Dendritic cell treated with granulocyte-macrophage colony-stimulating factor and Interleukin-4, amounts not matched to agents 40 ng/mL and 50 ng/mL, for 4 days (primary cell): ENCODE results near the gene LDLRAD4.

Experiments used
- H3K27ac Mint-ChIP-seq: one replicate; pipeline ENCODE4 v1.8.0; 2022; ENCODE audit warnings: mild to moderate bottlenecking, mixed read lengths
- H3K27me3 Mint-ChIP-seq: one replicate; pipeline ENCODE4 v1.8.0; 2022; ENCODE audit warnings: mild to moderate bottlenecking, mixed read lengths
- H3K36me3 Mint-ChIP-seq: one replicate; pipeline ENCODE4 v1.8.0; 2022; ENCODE audit warnings: low read depth, mixed read lengths
- H3K4me1 Mint-ChIP-seq: one replicate; pipeline ENCODE4 v1.8.0; 2022; ENCODE audit warnings: low read depth, mixed read lengths
- H3K4me3 Mint-ChIP-seq: one replicate; pipeline ENCODE4 v1.8.0; 2022; ENCODE audit warnings: mild to moderate bottlenecking, moderate library complexity, mixed read lengths
- H3K9me3 Mint-ChIP-seq: one replicate; pipeline ENCODE4 v1.8.0; 2022; ENCODE audit warnings: mixed read lengths
- intact Hi-C: fragments of 100-400 bp; cut with micrococcal nuclease; formaldehyde crosslinking; loops from one replicate; pipeline ENCODE4 v1.15.0; 2022

The LDLRAD4 gene

DNA sequence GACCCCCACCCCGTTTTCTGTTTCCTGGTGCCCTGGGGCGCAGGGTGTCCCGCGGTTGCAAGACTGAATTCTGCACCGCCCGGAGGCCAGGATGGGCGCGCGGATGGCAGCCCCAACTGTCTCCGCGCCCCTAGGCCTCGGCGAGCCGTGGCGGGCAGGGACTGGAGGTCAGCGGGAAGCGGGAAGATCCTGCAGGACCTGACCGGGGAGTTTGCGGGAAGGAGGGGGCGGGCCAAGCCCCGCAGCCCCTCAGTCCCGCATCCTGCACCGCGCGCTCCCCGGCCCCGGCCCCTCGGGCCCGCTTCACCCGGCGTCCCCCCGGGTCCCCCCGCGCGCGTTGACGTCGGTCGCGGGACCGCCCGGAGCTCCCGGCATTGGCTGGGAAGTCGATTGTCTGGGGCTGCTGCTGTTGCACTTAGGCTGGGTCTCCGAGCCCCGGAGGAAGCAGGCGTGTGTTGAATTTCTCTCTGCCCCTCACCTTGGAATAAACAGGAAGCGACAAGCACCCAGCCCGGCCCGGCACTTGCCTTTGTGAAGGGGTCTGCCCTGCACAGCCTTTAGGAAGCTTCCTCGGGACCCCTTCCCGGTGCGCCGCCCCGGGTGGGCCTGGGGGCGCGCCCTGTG, at the start of gene LDLRAD4:
Gene LDLRAD4, plus strand, starts transcription at position 393 of the 624 bp plus-strand sequence.
- Mint-ChIP-seq H3K27me3 (peaks cover 5% of the 10 kb centered on the region), H3K27ac (peak within 1 kb of the TSS; percentile 85), H3K4me3 (peak within 1 kb of the TSS; percentile 80), H3K9me3 (no peaks in the 10 kb centered on the region), H3K4me1 (peaks cover 70% of the 10 kb centered on the region), H3K36me3 (peaks cover 9% of the 10 kb centered on the region)
- intact Hi-C loops, result loop anchor here (5.0 kb wide), 3 partner anchors 329 to 509 kb away; partner anchors contain the start of genes FAM210A and RNMT

DNA sequence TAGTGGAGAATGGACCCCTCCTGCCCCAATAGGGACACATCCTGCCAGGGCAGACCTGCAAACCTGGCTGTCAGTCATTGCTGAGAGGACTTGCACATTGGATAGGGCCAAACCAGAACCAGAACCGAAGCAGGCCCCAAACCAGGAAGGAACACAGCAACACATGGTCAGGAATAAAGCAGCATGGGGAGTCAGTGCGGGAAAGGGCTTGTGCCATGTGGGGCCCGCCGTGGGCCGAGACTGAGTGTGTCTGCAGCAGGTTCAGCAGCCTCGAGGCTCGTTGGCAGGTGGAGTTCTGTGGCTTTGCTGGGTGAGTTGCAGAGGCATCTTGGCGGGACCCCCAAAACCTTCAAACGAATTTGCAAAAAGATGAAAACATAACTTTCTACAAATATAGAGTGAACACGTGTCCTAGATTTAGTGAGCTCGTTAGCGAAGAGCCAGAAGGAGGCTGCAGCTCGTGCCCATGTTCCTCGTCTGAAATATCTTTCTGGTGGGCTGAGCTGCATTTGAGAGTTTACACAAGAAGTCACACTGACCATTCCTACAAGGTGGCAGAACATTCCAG, 44.9 kb upstream of the LDLRAD4 start:
- intact Hi-C loops, result no loop called here
- Mint-ChIP-seq H3K27ac (no peak overlapping the region), H3K4me1 (no peaks in the 10 kb centered on the region), H3K36me3 (no peaks in the 10 kb centered on the region), H3K27me3 (peaks cover 2% of the 10 kb centered on the region), H3K4me3 (no peak overlapping the region), H3K9me3 (no peaks in the 10 kb centered on the region)

DNA sequence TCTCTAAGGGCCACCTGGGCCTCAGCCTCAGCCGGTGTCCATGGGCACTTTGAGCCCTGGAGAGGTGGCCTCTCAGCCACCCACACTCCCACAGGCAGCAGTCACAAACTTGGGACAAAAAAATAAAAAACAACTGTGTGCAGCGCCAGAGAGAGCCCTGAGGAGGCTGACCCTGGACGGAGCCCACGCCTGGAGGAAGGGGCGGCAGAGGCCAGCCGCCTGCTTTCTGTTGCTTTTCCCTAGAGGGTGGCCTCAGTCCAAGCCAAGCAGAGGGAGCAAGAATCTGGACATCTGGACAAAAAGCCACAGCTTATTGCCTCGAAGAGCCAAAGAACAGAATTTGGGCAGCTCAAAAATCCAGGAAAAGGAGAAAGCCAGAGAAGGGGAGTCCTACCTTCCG, 43.3 kb upstream of the LDLRAD4 start:
- Mint-ChIP-seq H3K4me3 (no peak overlapping the region), H3K27ac (no peak overlapping the region), H3K4me1 (no peaks in the 10 kb centered on the region), H3K27me3 (no peaks in the 10 kb centered on the region), H3K9me3 (no peaks in the 10 kb centered on the region), H3K36me3 (no peaks in the 10 kb centered on the region)
- intact Hi-C loops, result no loop called here

DNA sequence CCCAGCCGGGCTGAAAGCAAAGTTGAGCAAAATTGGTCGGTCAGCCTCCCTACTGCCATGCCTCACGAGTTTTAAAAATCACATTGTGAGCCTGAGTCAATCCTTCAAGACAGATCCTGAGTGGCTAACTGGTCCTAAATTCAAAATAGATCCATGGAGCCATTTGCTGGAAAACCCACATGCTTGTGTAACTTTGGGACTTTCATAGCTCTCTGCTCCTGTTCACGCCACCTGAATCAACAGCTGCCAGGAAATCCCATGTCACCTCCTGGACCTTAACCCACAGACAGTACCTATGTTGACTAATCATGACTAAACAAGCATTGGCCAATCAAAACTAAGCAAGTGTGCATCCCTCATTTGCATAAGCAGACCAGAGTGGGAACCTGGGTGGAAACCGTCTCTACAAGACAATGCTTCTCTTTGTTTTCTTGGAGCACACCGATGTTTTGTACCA, 42.8 kb upstream of the LDLRAD4 start:
- intact Hi-C loops, result no loop called here
- Mint-ChIP-seq H3K4me1 (no peaks in the 10 kb centered on the region), H3K27me3 (no peaks in the 10 kb centered on the region), H3K9me3 (no peaks in the 10 kb centered on the region), H3K36me3 (no peaks in the 10 kb centered on the region), H3K4me3 (no peak overlapping the region), H3K27ac (no peak overlapping the region)

DNA sequence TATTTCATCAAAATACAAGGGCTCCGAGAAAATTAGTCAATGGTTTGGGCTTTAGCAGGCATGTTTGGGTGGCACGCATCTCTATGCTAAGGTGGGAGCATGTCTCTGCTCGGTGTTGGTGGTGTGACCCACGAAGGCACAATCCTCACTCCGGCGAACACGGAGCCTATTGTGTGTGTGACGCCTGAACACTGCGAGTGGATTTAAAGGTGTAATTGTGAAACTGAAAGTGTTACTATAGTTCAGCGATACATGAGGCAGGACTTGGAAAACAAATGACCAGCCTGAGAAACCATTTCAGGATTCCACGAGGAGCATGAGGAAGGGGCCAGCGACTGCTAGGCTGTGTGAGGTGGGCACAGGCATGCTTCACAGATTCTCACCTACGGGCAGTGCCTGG, 41.7 kb upstream of the LDLRAD4 start:
- Mint-ChIP-seq H3K27me3 (peaks cover 2% of the 10 kb centered on the region), H3K36me3 (no peaks in the 10 kb centered on the region), H3K4me3 (no peak overlapping the region), H3K27ac (no peak overlapping the region), H3K4me1 (no peaks in the 10 kb centered on the region), H3K9me3 (no peaks in the 10 kb centered on the region)
- intact Hi-C loops, result no loop called here

DNA sequence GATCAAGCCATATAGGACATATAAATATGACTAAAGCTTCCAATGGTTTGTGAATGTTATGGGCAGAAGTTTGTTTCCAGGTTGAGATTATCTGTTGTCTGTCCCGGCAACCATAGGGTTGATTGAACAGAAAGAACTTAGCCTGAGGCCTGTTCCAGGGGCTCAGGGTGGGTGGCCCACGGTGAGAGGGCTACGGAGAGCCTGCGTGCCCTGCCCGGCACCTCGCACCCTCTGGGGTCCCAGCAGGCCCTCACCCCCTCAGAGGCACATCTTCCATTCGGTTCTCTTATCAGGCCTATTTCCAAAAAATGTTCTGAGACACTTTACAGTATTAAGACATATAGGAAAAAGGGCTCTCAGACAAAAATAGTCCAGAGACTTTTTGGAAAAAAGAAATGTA, 40.4 kb upstream of the LDLRAD4 start:
- no peak overlapping the region for H3K27ac Mint-ChIP-seq
- H3K27me3 Mint-ChIP-seq, result peaks cover 2% of the 10 kb centered on the region
- no peaks in the 10 kb centered on the region for H3K4me1 Mint-ChIP-seq
- H3K36me3 Mint-ChIP-seq, result no peaks in the 10 kb centered on the region
- H3K9me3 Mint-ChIP-seq, result no peaks in the 10 kb centered on the region
- intact Hi-C loops, result no loop called here
- H3K4me3 Mint-ChIP-seq, result no peak overlapping the region

DNA sequence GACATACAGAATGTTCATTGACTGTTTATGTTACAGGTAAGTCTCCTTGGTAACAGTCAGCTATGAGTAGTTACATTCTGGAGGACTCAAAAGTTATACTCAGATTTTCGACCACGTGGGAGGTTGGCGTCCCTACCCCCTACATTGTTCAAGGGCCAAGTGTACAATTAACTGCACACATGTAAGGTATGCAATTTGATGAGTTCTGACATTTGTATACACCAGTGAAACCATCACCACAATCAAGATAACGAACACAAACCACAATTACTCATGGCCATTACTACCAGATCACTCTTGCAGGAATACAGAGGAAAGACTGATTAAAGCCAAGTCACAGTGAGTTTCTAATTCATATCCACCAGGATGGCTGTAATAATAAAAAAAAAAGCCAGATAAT, 39.6 kb upstream of the LDLRAD4 start:
- H3K27ac Mint-ChIP-seq, result no peak overlapping the region
- intact Hi-C loops, result no loop called here
- H3K4me3 Mint-ChIP-seq, result no peak overlapping the region
- no peaks in the 10 kb centered on the region for H3K9me3 Mint-ChIP-seq
- no peaks in the 10 kb centered on the region for H3K4me1 Mint-ChIP-seq
- H3K36me3 Mint-ChIP-seq, result no peaks in the 10 kb centered on the region
- H3K27me3 Mint-ChIP-seq, result peaks cover 2% of the 10 kb centered on the region

DNA sequence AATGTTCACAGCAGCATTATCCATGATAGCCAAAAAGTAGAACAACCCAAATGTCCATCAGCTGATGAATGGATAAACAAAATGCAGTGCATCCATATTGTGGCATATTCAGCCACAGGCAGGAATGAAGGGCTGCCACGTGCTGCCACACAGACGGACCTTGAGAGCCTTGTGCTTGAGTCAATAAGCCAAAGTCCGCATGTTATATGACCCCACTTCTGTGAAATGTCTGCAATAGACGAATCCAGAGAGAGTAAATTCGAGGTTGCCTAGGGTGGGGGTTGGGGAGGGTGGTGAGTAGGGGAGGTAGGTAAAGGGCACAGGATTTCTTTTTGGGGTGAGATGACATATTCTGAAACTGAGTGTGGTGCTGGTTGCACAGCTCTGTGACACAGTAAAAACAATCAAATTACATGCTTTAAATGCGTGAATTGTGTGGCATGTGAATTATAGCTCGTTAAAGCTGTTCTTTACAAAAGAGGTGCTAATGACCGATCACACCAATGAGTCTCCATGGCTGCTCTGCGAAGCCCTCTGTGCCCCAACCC, 38.9 kb upstream of the LDLRAD4 start:
- H3K27me3 Mint-ChIP-seq, result peaks cover 2% of the 10 kb centered on the region
- no peaks in the 10 kb centered on the region for H3K4me1 Mint-ChIP-seq
- intact Hi-C loops, result no loop called here
- no peak overlapping the region for H3K27ac Mint-ChIP-seq
- H3K36me3 Mint-ChIP-seq, result no peaks in the 10 kb centered on the region
- no peaks in the 10 kb centered on the region for H3K9me3 Mint-ChIP-seq
- H3K4me3 Mint-ChIP-seq, result no peak overlapping the region

DNA sequence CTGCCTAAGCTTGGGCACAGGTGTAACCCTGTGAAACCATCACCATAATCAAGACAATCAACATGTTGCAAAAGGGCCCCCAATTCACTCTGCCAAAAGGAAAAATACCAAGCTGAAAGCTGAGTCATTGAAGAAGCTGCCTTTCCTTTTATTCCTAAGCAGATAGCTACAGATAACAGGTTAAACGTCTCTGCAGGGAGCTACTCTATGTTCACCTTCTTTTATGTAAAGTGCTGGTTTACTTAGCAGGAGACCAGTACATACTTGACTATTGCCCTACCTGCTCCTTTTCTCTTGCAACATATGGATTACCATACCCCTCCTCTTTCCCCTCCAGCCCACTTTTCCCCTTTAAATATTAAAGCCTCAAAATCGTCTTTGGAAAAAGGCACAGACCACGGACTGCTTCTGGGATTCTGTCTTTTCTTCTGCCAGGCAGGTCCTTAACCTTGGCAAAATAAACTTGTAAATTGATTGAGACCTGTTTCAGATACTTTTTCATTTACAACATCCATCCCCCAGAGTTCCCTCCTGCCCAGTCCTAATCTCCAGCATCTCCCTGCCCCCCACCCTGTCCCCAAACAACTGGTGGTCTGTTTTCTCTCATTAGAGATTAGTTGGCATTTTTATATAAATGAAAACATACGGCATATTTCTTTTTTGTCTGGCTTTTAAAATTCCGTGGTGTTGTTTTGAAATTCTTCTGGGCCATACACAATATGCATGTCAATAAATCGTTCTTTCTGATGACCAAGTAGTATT, 37.8 kb upstream of the LDLRAD4 start:
- peaks cover 2% of the 10 kb centered on the region for H3K27me3 Mint-ChIP-seq
- no peaks in the 10 kb centered on the region for H3K9me3 Mint-ChIP-seq
- no peaks in the 10 kb centered on the region for H3K4me1 Mint-ChIP-seq
- no peak overlapping the region for H3K27ac Mint-ChIP-seq
- no peak overlapping the region for H3K4me3 Mint-ChIP-seq
- H3K36me3 Mint-ChIP-seq, result no peaks in the 10 kb centered on the region
- intact Hi-C loops, result no loop called here

DNA sequence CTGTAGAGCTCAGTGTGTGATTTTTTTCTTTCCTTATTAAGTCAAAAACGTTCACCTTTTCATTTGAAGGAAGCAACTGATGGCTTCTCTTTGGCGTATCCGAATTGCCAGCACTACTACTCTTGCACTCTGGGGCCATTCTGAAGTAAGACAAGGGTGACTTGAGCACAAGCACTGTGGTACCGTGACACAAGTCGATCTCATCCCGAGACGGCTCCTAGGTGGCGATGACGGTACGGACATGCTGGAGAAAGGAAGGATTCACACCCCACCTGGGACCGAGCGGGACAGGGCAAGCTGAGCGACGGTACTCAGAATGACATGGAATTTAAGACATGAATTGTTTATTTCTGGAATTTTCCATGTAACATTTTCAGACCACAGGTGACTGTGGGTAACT, 36.8 kb upstream of the LDLRAD4 start:
- no peak overlapping the region for H3K27ac Mint-ChIP-seq
- intact Hi-C loops, result no loop called here
- no peaks in the 10 kb centered on the region for H3K36me3 Mint-ChIP-seq
- H3K9me3 Mint-ChIP-seq, result no peaks in the 10 kb centered on the region
- peaks cover 2% of the 10 kb centered on the region for H3K27me3 Mint-ChIP-seq
- no peak overlapping the region for H3K4me3 Mint-ChIP-seq
- no peaks in the 10 kb centered on the region for H3K4me1 Mint-ChIP-seq

DNA sequence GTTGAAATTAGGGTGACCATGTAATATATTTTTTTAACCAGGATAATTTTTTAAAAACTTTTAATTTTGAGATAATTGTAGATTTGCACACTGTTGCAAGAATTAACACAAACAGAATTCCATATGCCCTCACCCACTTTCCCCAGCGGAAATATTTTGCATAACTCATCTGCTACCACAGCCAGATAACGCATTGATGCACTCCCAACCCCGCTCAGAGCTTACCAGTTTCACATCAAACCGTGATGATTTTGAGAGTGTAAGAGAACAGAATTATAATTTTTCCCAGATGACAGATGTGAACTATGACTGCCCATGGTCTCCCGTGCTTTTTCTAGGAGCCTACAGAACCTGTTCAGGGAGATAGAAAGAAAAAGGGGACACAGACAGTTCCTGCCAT, 35.2 kb upstream of the LDLRAD4 start:
- no peaks in the 10 kb centered on the region for H3K36me3 Mint-ChIP-seq
- intact Hi-C loops, result no loop called here
- no peak overlapping the region for H3K27ac Mint-ChIP-seq
- H3K9me3 Mint-ChIP-seq, result no peaks in the 10 kb centered on the region
- H3K27me3 Mint-ChIP-seq, result peaks cover 2% of the 10 kb centered on the region
- H3K4me3 Mint-ChIP-seq, result no peak overlapping the region
- H3K4me1 Mint-ChIP-seq, result no peaks in the 10 kb centered on the region

DNA sequence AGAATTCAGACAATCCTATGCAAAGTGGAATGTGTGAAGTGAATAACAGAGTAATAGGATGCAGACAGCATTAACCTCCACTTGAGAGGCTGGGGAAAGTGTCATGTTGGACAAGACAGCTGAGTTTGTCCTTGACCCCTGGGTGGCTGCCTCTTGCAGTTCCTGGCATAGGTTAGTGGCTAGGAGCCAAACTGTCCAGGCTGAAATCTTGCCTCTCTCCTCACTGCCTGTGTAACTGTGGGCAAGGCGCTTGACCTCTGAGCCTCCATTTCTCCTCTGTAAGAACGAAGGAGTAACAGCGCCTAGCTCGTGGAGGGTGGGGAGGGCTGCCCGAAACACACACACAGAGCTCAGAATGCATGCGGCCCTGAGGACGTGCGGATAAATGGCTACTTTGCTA, 34.8 kb upstream of the LDLRAD4 start:
- H3K4me3 Mint-ChIP-seq, result no peak overlapping the region
- no peaks in the 10 kb centered on the region for H3K36me3 Mint-ChIP-seq
- H3K4me1 Mint-ChIP-seq, result no peaks in the 10 kb centered on the region
- H3K27ac Mint-ChIP-seq, result no peak overlapping the region
- no peaks in the 10 kb centered on the region for H3K9me3 Mint-ChIP-seq
- intact Hi-C loops, result no loop called here
- H3K27me3 Mint-ChIP-seq, result peaks cover 2% of the 10 kb centered on the region

DNA sequence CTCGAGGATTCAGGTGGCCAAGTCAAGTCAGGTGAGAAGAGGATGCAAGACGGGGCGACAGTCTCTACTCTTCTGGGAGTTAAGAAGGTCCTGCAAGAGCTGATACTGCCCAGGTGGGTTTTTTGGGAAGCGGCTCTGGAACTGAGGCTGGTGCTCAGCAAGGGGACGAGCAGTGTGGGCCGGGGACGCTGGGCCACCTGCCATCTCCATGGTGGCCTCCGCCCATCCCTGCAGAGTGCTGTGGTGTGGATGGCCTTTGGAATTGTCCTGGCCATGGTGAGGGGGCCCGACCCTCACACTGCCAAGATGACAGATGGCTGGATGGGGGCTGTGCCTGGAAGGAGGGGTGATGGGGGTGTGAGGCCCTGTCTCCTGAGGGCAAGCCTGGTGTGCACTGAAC, 34.2 kb upstream of the LDLRAD4 start:
- H3K4me1 Mint-ChIP-seq, result no peaks in the 10 kb centered on the region
- H3K9me3 Mint-ChIP-seq, result no peaks in the 10 kb centered on the region
- no peak overlapping the region for H3K4me3 Mint-ChIP-seq
- H3K27ac Mint-ChIP-seq, result no peak overlapping the region
- intact Hi-C loops, result no loop called here
- H3K27me3 Mint-ChIP-seq, result peaks cover 2% of the 10 kb centered on the region
- no peaks in the 10 kb centered on the region for H3K36me3 Mint-ChIP-seq

DNA sequence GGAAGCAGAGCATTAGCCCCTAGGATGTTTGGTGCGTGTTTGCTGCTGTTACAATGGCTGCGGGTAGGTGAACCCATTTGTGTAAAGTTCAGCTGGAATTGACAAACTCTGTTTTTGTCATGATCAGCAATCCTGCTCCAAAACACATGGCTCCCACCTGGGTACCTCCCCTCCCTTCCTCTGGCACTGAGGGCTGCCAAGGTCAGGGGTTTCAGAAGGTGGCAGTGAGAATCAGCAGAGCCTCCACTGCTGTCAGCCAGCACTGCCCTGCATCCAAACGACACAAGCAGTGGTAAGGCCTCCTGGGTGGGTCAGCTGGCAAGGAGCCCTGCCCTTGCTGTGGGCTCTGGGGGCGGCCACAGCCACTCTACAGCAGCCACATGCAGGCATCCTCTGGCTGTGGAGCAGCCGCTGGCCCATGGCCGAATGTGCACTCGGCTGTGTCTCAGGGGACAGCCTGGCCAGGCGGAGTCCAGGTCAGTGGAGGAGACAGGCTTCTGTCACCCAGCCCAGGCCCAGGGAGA, 32.8 kb upstream of the LDLRAD4 start:
- Mint-ChIP-seq H3K4me3 (no peak overlapping the region), H3K27ac (no peak overlapping the region), H3K9me3 (no peaks in the 10 kb centered on the region), H3K36me3 (no peaks in the 10 kb centered on the region), H3K4me1 (no peaks in the 10 kb centered on the region), H3K27me3 (peaks cover 4% of the 10 kb centered on the region)
- intact Hi-C loops, result no loop called here
